GM18867 (cell line): ENCODE data around the gene MARK1.

Experiments used
- ATAC-seq: cut with Tn5 transposase; IDR thresholded peaks from one replicate; pipeline ENCODE4 v1.9.1; 2021; ENCODE audit warnings: mild to moderate bottlenecking, moderate library complexity; ENCODE audit not compliant: unreplicated experiment

MARK1 gene

DNA sequence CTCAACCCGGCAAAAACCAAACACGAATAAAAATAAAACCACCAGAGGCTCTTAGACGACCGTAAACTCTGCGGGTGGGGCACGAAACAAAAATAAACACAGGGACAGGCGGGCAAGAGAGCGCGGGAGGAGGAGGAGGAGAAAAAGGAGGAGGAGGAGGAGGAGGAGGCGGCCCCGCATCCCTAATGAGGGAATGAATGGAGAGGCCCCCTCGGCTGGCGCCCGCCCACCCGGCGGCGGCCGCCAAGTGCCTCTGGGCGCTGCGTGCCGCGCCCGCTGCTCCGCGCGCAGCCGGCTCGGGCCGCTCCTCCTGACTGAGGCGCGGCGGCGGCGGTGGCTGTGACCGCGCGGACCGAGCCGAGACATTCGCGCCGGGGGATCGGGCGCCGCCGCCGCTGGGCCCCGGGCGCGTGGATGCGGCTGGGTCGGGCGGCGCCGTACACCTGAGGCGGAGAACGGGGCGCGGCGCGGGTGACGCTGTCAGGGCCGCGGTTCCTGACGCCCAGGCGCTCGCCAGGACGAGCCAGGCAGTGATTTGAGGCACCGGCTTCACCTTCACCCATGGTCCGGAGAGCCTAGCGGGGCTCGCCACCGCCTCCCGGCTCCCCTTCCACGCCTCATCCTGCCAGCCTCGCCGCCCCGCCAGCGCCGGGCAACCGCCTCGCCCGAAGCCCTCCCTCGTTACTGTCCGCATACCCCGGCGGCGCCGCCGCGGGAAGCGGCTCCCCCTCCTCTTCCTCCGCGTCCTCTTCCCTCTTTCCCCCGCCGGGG lies at the start of gene MARK1:
TSS of gene MARK1 (plus strand) at position 229 of the 771 bp plus-strand sequence. CDS start 687 bp downstream, outside the sequence.
- ATAC-seq = peak; percentile 63

- ATAC-seq = no peak
These were observed 44.2 kb upstream of the MARK1 start for GRCh38 chr1:220483700-220484099.

DNA sequence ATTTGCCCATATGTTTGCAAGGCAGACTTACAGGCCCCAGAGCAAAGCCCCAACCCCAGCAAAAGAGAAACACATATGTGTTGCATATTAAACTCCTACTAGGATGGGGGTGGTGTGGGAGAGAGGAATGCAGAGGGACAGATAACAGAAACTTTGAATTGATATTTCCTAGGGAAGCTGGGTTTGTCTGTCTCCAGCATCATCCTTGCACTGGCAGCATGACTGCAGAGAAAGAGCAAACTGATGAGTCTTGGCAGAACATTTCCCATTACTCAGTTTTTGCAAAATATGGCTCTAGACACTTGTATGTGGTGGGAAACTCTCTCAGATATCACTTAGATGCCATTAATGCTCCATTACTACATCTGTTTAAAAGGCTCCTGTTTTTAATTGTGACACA lies 43.8 kb upstream of the MARK1 start:
- ATAC-seq = no peak

GRCh38 chr1:220485131-220485530 lies 42.8 kb upstream of the MARK1 start:
- no peak for ATAC-seq

GRCh38 chr1:220485791-220486190 lies 42.1 kb upstream of the MARK1 start:
- ATAC-seq = no peak

- ATAC-seq = no peak
These were observed 40.6 kb upstream of the MARK1 start for GRCh38 chr1:220487297-220487820.

GRCh38 chr1:220491891-220492290 lies 36.0 kb upstream of the MARK1 start:
- no peak for ATAC-seq

DNA sequence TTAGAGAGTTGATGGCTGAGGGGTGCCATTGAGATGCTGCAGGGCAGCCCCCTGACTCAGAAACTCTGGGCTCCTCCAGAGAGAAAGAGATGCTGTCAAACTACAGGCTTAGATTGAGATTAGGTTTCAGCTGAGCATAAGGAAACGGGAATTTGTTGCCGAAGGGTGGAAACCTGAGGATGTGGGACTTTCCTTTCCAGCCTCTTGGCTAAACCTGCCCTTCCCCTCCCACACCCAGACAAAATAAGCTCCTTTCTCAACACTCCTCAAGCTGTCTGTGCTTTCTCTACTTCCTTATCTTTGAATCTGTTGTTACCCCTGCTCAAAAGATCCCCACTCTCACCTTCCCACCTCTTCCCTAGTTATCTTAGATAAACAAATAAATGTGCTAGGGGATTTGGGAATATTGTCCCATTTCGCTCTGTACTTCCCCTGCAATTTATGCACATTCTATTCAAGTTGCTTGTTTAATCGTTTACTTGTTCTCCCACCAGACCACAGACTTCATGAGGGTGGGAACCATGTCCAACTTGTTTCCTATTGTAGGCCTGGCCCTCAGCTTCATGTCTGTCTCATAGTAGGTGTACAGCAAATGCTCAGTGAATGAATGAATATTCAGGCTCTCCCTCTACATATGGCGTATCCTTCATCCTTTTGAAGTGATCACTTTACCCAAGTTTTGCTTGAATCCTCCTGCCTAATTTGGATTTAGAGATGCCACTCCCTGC lies 30.6 kb upstream of the MARK1 start:
- no peak for ATAC-seq

- ATAC-seq = no peak
These were observed 29.7 kb upstream of the MARK1 start for GRCh38 chr1:220498188-220498587.

DNA sequence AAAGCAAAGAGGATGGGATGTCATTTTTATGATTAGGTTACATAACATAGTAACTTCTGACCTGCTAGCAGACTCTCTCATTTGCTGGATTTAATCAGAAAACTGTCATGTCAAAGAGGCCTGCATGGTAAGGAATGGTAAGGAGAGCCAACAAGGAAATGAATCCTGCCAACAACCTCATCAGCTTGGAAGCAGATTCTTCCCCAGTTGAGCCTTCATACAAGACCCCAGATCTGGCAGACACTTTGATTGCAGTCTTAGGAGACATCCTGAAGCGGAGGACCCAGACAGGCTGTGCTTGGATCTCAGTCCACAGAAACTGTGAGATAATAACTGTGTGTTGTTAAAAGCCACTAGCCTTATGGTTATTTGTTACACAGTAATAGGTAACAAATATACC lies 27.6 kb upstream of the MARK1 start:
- no peak for ATAC-seq

GRCh38 chr1:220504329-220504728 lies 23.6 kb upstream of the MARK1 start:
- no peak for ATAC-seq

GRCh38 chr1:220507085-220507484 lies 20.9 kb upstream of the MARK1 start:
- ATAC-seq = no peak

- no peak for ATAC-seq
These were observed 16.8 kb upstream of the MARK1 start for GRCh38 chr1:220511179-220511578.

DNA sequence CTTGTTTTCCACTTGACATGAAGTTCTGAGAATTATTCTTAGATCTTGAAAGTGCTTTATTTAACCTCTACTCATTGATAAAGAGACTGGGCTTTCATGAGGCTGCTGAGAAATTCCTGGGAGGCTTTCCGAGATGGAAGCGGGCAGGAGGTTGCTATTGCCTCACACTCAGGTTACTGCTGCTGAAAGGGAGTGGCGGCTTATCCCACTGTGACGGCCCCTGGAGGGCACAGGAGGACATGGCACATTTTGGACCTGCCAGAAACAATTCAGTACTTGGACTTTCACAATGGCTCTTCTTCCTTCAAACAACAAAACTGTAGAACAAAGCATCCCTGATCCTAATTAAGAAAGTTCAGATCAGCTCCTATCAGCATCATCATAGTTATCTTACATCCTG lies 16.2 kb upstream of the MARK1 start:
- ATAC-seq = no peak

- no peak for ATAC-seq
These were observed 14.1 kb upstream of the MARK1 start for GRCh38 chr1:220513834-220514233.

GRCh38 chr1:220514256-220514655 lies 13.7 kb upstream of the MARK1 start:
- no peak for ATAC-seq

- no peak for ATAC-seq
These were observed 11.8 kb upstream of the MARK1 start for GRCh38 chr1:220516014-220516721.

GRCh38 chr1:220516722-220517042 lies 11.3 kb upstream of the MARK1 start:
- no peak for ATAC-seq

DNA sequence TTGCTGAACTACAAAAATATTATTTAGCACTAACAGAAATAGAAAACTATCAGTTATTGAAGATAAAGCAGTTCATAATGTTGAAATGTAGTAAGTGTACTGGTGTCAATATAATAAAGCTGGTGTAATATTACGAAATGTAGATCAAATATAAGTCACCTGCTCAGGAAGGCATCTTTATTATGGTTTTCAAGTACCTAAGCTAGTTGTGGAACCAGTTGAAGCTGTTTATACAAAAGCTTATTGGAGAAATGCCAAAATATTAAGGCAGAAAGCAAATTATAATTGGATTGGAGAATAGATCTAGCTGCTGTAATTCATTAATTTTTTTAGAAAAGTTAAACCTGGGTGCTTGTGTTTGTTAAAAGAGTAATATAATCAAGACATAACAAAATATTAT lies 6.2 kb upstream of the MARK1 start:
- ATAC-seq = no peak

DNA sequence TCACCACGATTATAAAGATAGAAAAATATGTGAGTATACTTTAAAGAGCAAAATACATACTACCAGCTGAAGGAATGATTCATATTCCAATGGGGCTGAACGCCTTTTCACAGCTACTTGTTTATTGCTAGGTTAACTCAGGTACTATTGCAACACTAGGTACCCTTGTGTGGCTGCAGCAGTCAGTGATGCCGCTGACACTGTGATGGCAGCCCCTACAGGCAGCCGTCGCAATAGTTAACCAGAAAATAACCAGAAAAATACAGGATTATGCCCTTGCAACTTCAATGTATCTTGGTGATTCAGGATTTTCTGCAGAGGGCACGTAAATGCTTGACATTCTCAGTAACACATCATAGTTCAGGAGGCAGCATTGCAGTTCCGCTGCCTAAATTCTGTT lies 1.6 kb upstream of the MARK1 start:
- no peak for ATAC-seq

DNA sequence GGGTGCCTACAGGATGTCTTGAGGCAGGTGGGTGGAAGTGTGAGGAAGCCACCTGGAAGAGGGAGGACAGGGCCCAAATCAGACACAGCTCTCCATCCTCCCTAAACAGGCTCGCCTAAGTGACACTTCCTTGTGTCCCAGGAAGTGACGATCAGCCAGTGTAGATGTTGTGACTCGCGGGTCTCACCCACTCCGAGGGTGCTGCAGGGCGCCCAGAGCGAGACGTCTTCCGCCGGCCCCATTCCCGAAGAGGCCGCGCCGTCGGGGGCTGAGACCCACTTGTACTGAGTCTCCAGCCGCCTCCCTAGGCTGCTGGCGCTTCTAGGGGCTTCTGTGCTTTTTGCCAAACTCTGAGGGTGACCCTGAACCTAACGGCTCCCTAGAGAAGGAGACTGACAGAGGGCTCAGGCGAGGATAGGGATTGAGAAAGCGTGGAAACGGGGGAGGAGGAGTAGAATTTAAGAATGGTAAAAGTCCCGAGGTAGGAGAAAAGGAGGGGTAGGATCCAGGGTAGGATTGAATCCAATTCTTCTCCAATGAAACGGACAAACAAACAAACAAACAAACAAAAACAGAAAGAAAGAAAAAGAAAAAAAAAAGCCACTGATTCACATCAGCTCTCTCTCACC lies 543 bp upstream of the MARK1 start:
- no peak for ATAC-seq
